CD4-positive, alpha-beta memory T cell (primary cell): ENCODE measurements around the gene HBA1. TPM values are rescaled to one million over a fixed set of nuclear protein-coding genes. Genes with fewer than 3 reads are reported as not detected.
"Not testable (repeated sequence)": the region's sequence is repeated elsewhere in the genome, so short reads cannot be mapped to it uniquely, and the experiment has no call there.

Source experiments
- CTCF ChIA-PET: fragments of 350-600 bp; sonication (Branson Sonifier 250); formaldehyde crosslinking; loops from one replicate; lab custom pipeline; 2021; ENCODE audit warnings: inconsistent platforms; ENCODE audit not compliant: partially characterized antibody; lab: Charles Lee
- POLR2A ChIA-PET: fragments of 350-600 bp; sonication (Branson Sonifier 250); formaldehyde crosslinking; loops from one replicate; lab custom pipeline; 2021; ENCODE audit not compliant: partially characterized antibody; lab: Charles Lee
- DNase-seq, 5 donors: peaks; one replicate each; pipeline versions ENCODE4 v3.0.0 to v3.0.0-alpha.2; 2020 to 2022; ENCODE audit warnings: mixed read lengths in 1 of 5
- H3K27ac ChIP-seq: one replicate; pipeline ENCODE4 v1.7.0; 2013; ENCODE audit warnings: low read depth, low read length
- H3K27me3 ChIP-seq: 2 replicates; pipeline ENCODE4 v1.7.0; 2013; ENCODE audit warnings: mild to moderate bottlenecking, low read length, moderate library complexity; ENCODE audit not compliant: insufficient read depth
- H3K36me3 ChIP-seq: 2 replicates; pipeline ENCODE4 v1.7.0; 2013; ENCODE audit warnings: mild to moderate bottlenecking, low read length, moderate library complexity; ENCODE audit not compliant: insufficient read depth
- H3K4me1 ChIP-seq: 2 replicates; pipeline ENCODE4 v1.7.0; 2013; ENCODE audit warnings: mild to moderate bottlenecking, low read length, moderate library complexity; ENCODE audit not compliant: insufficient read depth
- H3K4me3 ChIP-seq, 2 donors: one replicate each; pipeline ENCODE4 v1.7.0; 2013; ENCODE audit warnings: low read length in 2 of 2, mild to moderate bottlenecking in 1 of 2
- H3K9me3 ChIP-seq, 2 donors: one replicate each; pipeline ENCODE4 v1.7.0; 2013; ENCODE audit warnings: low read length in 2 of 2, control low read depth in 1 of 2; ENCODE audit not compliant: control insufficient read depth in 1 of 2
- H3K27ac Mint-ChIP-seq, 7 donors: one replicate each; pipeline ENCODE4 v1.8.0; 2020 to 2021; ENCODE audit warnings: mixed read lengths in 7 of 7, mild to moderate bottlenecking in 6 of 7, inconsistent platforms in 3 of 7, moderate library complexity in 3 of 7
- H3K27me3 Mint-ChIP-seq, 2 donors: one replicate each; pipeline ENCODE4 v1.8.0; 2020 to 2021; ENCODE audit warnings: mixed read lengths in 2 of 2
- H3K36me3 Mint-ChIP-seq, 2 donors: one replicate each; pipeline ENCODE4 v1.8.0; 2020 to 2021; ENCODE audit warnings: mixed read lengths in 2 of 2, inconsistent platforms in 1 of 2, mild to moderate bottlenecking in 1 of 2
- H3K4me1 Mint-ChIP-seq, 4 donors: one replicate each; pipeline ENCODE4 v1.8.0; 2020 to 2021; ENCODE audit warnings: mixed read lengths in 4 of 4, mild to moderate bottlenecking in 1 of 4
- H3K4me3 Mint-ChIP-seq, 8 donors: one replicate each; pipeline ENCODE4 v1.8.0; 2020 to 2021; ENCODE audit warnings: mixed read lengths in 8 of 8, mild to moderate bottlenecking in 7 of 8, moderate library complexity in 6 of 8, inconsistent platforms in 3 of 8
- H3K9me3 Mint-ChIP-seq, 8 donors: one replicate each; pipeline ENCODE4 v1.8.0; 2020 to 2021; ENCODE audit warnings: mixed read lengths in 8 of 8, mild to moderate bottlenecking in 5 of 8, inconsistent platforms in 3 of 8, moderate library complexity in 1 of 8
- intact Hi-C: fragments of 100-400 bp; cut with micrococcal nuclease; formaldehyde crosslinking; loops from one replicate; pipeline ENCODE4 v1.15.1; 2023
- polyA plus RNA-seq, 2 donors: library from polyadenylated mRNA; unstranded; fragments of 300-500 nt; fragmentation: Illumina TruSeq; gene quantifications; one replicate each; pipeline ENCODE4 v1.2.3, GENCODE V29; 2021
- total RNA-seq, 2 experiments: library from RNA; stranded (reverse); gene quantifications; one replicate each; pipeline ENCODE4 v1.2.3, GENCODE V29; 2021

The HBA1 gene
- total and polyA plus RNA-seq, 4 experiments from 2014 or later = 0.76 TPM; not detected in 3

DNA sequence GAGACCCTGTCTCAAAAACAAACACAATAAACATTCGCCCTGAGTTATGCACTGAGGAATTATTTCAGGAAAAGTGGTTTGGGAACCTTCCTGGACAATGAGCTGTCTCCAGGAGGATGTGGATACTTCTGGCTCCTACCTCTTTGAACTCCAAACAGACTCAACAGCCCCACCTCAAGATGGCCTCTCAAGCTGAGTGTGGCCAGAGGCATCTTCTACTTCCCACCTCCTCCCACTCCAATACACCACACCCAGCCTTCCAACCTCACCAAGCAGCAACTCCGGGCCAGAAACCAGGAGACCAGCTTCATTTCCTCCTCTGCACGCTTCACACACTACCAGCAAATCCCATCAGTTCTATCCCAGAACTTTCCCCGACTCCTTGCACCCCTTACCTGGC, 15.4 kb downstream of the HBA1 start:
- peaks cover 29 to 72% of the 10 kb centered on the region in 2 donors for H3K36me3 Mint-ChIP-seq
- intact Hi-C loops = no loop called here
- DNase-seq = no peak
- H3K4me3 Mint-ChIP-seq = no peak overlapping the region
- H3K4me3 ChIP-seq = no peak overlapping the region
- ChIA-PET POLR2A (interaction anchor here (0.6 kb wide), 1 partner anchor 38 kb away, joined by 3 read pairs; the partner anchor contains the start of gene LUC7L), CTCF (interaction anchor here (0.5 to 2.0 kb wide), 5 partner anchors 9 to 306 kb away, joined by 3 to 5 read pairs (median 4); no protein-coding TSS in a partner anchor)
- peaks cover 0 to 4% (median 3%) of the 10 kb centered on the region in 4 donors for H3K4me1 Mint-ChIP-seq
- peak overlapping the region in 5 of 7 donors; percentile 19 to 60 (median 36) for H3K27ac Mint-ChIP-seq
- H3K27me3 Mint-ChIP-seq = no peaks in the 10 kb centered on the region
- peaks cover 60% of the 10 kb centered on the region for H3K36me3 ChIP-seq
- H3K27me3 ChIP-seq = no peaks in the 10 kb centered on the region
- H3K9me3 ChIP-seq = no peaks in the 10 kb centered on the region
- H3K27ac ChIP-seq = no peak overlapping the region
- H3K9me3 Mint-ChIP-seq = peaks cover 0 to 2% (median 0%) of the 10 kb centered on the region in 8 donors
- H3K4me1 ChIP-seq = no peaks in the 10 kb centered on the region

DNA sequence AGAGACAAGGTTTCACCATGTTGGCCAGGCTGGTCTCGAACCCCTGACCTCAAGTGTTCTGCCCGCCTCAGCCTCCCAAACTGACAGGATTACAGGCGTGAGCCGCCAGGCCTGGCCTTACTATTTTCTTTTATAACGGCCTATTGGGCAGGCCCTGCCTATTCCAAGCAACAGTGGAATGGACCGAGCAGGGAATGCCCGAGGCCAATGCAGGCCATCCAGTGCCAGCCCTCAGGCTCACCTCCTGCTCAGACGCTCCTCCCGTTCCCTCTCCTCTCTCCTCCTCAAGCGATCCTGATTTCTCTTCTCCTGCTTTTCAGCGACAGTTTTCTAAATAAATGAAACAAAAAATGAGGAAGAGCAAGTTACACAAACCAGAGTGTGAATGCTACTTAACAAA, 16.2 kb downstream of the HBA1 start:
- H3K27ac Mint-ChIP-seq = peak overlapping the region in 1 of 7 donors; percentile 62

DNA sequence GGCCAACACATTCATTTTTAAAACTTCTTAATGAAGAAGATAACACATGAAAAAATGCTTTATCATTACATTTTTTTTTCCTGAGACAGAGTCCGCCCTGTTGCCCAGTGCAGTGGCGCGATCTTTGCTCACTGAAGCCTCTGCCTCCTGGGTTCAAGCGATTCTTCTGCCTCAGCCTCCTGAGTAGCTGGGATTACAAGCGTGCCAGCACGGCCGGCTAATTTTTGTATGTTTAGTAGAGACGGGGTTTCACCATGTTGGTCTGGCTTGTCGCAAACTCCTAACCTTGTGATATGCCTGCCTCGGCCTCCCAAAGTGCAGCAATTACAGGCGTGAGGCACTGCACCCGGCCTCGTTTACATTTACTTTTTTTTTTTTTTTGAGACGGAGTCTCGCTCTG, 17.0 kb downstream of the HBA1 start:
- peaks cover 70% of the 10 kb centered on the region for H3K36me3 ChIP-seq
- POLR2A ChIA-PET = no interaction called here
- no peak overlapping the region for H3K27ac Mint-ChIP-seq

More for the DNA sequence above, 16.2 kb downstream of the HBA1 start:
- no peak overlapping the region for H3K4me3 ChIP-seq
- Mint-ChIP-seq H3K4me1 (peaks cover 0 to 4% (median 3%) of the 10 kb centered on the region in 4 donors), H3K9me3 (no peaks in the 10 kb centered on the region), H3K36me3 (peaks cover 34 to 75% of the 10 kb centered on the region in 2 donors), H3K27me3 (no peaks in the 10 kb centered on the region), H3K4me3 (no peak overlapping the region)
- ChIA-PET CTCF (interaction anchor here (1.1 to 2.0 kb wide), 2 partner anchors 11 to 96 kb away, joined by 5 read pairs; no protein-coding TSS in a partner anchor), POLR2A (interaction anchor here (0.6 kb wide), 1 partner anchor 188 kb away, joined by 5 read pairs; no protein-coding TSS in a partner anchor)
- no peak overlapping the region for H3K27ac ChIP-seq
- intact Hi-C loops = no loop called here
- peaks cover 66% of the 10 kb centered on the region for H3K36me3 ChIP-seq
- H3K9me3 ChIP-seq = no peaks in the 10 kb centered on the region
- H3K4me1 ChIP-seq = no peaks in the 10 kb centered on the region
- no peak for DNase-seq
- no peaks in the 10 kb centered on the region for H3K27me3 ChIP-seq

DNA sequence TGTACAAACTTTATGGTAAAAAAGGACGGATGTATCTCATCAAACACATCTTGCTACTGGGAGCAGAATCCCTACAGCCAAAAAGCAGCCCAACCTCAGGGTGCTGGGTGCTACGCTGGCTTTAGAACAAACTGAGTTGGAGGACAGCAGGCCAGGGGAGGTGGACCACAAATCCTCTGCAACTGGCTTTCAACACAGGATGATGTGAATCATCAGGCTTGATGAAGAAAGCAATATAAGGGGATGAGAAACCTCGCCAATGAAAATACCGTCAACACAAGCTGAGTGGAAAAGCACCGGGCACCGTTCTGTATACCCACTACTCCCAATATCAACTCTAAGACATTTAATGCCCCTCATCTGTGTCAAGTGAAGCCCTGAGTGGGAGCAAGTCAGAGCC, 18.0 kb downstream of the HBA1 start:
- ChIA-PET CTCF (no interaction called here), POLR2A (no interaction called here)
- H3K27me3 ChIP-seq = no peaks in the 10 kb centered on the region
- Mint-ChIP-seq H3K36me3 (peaks cover 37 to 74% of the 10 kb centered on the region in 2 donors), H3K27ac (peak overlapping the region in 1 of 7 donors; percentile 15), H3K4me3 (no peak overlapping the region), H3K9me3 (no peaks in the 10 kb centered on the region), H3K27me3 (no peaks in the 10 kb centered on the region), H3K4me1 (no peaks in the 10 kb centered on the region)
- no peak for DNase-seq
- H3K9me3 ChIP-seq = no peaks in the 10 kb centered on the region
- intact Hi-C loops = no loop called here
- H3K4me1 ChIP-seq = no peaks in the 10 kb centered on the region
- H3K27ac ChIP-seq = no peak overlapping the region
- H3K36me3 ChIP-seq = peaks cover 71% of the 10 kb centered on the region
- H3K4me3 ChIP-seq = no peak overlapping the region

More for the DNA sequence above, 17.0 kb downstream of the HBA1 start:
- intact Hi-C loops = no loop called here
- H3K4me3 Mint-ChIP-seq = no peak overlapping the region
- no peaks in the 10 kb centered on the region for H3K9me3 Mint-ChIP-seq
- Histone ChIP-seq H3K4me1 (no peaks in the 10 kb centered on the region), H3K9me3 (no peaks in the 10 kb centered on the region), H3K4me3 (no peak overlapping the region), H3K27me3 (no peaks in the 10 kb centered on the region), H3K27ac (no peak overlapping the region)
- peaks cover 0 to 4% (median 3%) of the 10 kb centered on the region in 4 donors for H3K4me1 Mint-ChIP-seq
- H3K36me3 Mint-ChIP-seq = peaks cover 36 to 77% of the 10 kb centered on the region in 2 donors
- no peak for DNase-seq
- H3K27me3 Mint-ChIP-seq = no peaks in the 10 kb centered on the region
- CTCF ChIA-PET = no interaction called here

DNA sequence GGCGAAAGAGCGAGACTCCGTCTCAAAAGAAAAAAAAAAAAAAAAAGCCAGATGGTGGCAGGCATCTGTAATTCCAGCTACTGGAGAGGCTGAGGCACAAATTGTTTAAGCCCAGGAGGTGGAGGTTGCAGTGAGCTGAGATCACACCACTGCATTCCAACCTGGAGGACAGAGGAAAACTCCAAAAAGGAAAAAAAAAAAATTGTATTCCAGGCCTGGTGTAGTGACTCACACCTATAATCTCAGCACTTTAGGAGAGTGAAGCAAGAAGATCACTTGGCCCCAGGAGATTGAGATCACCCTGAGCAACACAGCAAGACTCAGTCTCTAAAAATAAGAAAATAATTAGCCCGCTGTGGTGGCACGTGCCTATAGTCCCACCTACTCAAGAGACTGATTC, 23.9 kb downstream of the HBA1 start:
- H3K4me3 Mint-ChIP-seq = no peak overlapping the region
- H3K9me3 ChIP-seq = no peaks in the 10 kb centered on the region
- H3K27me3 Mint-ChIP-seq = no peaks in the 10 kb centered on the region
- peaks cover 32 to 54% of the 10 kb centered on the region in 2 donors for H3K36me3 Mint-ChIP-seq
- intact Hi-C loops = no loop called here
- no peak overlapping the region for H3K27ac ChIP-seq
- H3K36me3 ChIP-seq = peaks cover 43% of the 10 kb centered on the region
- no peak overlapping the region for H3K4me3 ChIP-seq
- no peaks in the 10 kb centered on the region for H3K27me3 ChIP-seq
- H3K4me1 Mint-ChIP-seq = no peaks in the 10 kb centered on the region
- ChIA-PET POLR2A (no interaction called here), CTCF (no interaction called here)
- no peak overlapping the region for H3K27ac Mint-ChIP-seq
- H3K4me1 ChIP-seq = no peaks in the 10 kb centered on the region
- DNase-seq = no peak
- no peaks in the 10 kb centered on the region for H3K9me3 Mint-ChIP-seq

DNA sequence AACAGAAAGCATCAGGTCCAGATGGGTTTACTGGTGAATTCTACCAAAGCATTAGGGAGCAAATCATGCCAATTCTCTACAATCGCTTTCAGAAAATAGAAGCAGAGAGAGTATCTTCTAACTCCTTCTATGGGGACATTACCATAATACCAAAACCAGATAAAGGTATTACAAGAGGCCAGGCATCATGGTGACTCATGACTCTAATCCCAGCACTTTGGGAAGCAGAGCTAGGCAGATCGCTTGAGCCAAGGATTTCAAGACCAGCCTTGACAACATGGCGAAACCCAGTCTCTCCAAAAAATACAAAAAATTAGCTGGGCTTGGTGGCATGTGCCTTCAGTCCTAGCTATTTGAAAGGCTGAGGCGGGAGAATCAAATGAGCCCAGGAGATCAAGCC, 26.8 kb downstream of the HBA1 start:
- Histone ChIP-seq H3K36me3 (peaks cover 51% of the 10 kb centered on the region), H3K27me3 (no peaks in the 10 kb centered on the region), H3K27ac (no peak overlapping the region), H3K9me3 (no peaks in the 10 kb centered on the region), H3K4me3 (no peak overlapping the region), H3K4me1 (no peaks in the 10 kb centered on the region)
- Mint-ChIP-seq H3K27ac (no peak overlapping the region), H3K9me3 (no peaks in the 10 kb centered on the region), H3K4me1 (peaks cover 0 to 3% (median under 1%) of the 10 kb centered on the region in 4 donors), H3K4me3 (no peak overlapping the region), H3K36me3 (peaks cover 45 to 57% of the 10 kb centered on the region in 2 donors), H3K27me3 (no peaks in the 10 kb centered on the region)
- no peak for DNase-seq
- intact Hi-C loops = no loop called here
- ChIA-PET CTCF (no interaction called here), POLR2A (no interaction called here)

DNA sequence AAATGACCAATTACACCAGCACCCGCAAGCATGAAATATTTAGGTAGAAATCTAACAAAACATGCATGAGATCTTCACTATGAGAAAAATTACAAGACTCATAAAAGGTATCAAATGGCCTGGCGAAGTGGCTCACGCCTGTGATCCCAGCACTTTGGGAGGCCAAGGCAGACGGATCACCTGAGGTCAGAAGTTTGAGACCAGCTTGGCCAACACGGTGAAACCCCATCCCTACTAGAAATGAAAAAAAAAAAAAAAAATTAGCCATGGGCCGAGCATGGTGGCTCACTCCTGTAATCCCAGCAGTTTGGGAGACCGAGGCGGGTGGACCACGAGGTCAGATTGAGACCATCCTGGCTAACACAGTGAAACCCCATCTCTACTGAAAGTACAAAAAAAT, 27.6 kb downstream of the HBA1 start:
- H3K4me3 ChIP-seq, H3K27me3 Mint-ChIP-seq, CTCF ChIA-PET, H3K27ac Mint-ChIP-seq, H3K9me3 ChIP-seq, DNase-seq, H3K27me3 ChIP-seq, H3K4me3 Mint-ChIP-seq, H3K4me1 ChIP-seq, POLR2A ChIA-PET, H3K9me3 Mint-ChIP-seq, intact Hi-C loops, H3K4me1 Mint-ChIP-seq, H3K27ac ChIP-seq: not testable (repeated sequence)
- peaks cover 41 to 57% of the 10 kb centered on the region in 2 donors for H3K36me3 Mint-ChIP-seq
- H3K36me3 ChIP-seq = peaks cover 47% of the 10 kb centered on the region
